ENCODE data around the gene THSD4. TPM values are rescaled to one million over a fixed set of nuclear protein-coding genes. Genes with fewer than 3 reads are reported as not detected.
A peak's percentile ranks its signal among the peaks of the same experiment; 100 is the strongest.

THSD4 gene
- polyA plus RNA-seq, 1 donor, result 30.2 TPM

GRCh38 chr15:71225851-71226250 lies 110.6 kb downstream of the THSD4 start:
- no peak for DNase-seq

- no peak for DNase-seq
Measured at GRCh38 chr15:71226536-71227455, 111.5 kb downstream of the THSD4 start.

GRCh38 chr15:71228403-71228802 lies 113.1 kb downstream of the THSD4 start:
- peak; percentile 52 for DNase-seq

- DNase-seq, result no peak
Measured at GRCh38 chr15:71230303-71230702, 115.0 kb downstream of the THSD4 start.

GRCh38 chr15:71231758-71232157 lies 116.5 kb downstream of the THSD4 start:
- peak; percentile 41 for DNase-seq

GRCh38 chr15:71232411-71232810 lies 117.1 kb downstream of the THSD4 start:
- no peak for DNase-seq

GRCh38 chr15:71237456-71238188 lies 122.4 kb downstream of the THSD4 start:
- DNase-seq, result no peak

GRCh38 chr15:71238926-71239325 lies 123.7 kb downstream of the THSD4 start:
- no peak for DNase-seq

- DNase-seq, result no peak
Measured at GRCh38 chr15:71239592-71240364, 124.5 kb downstream of the THSD4 start.

GRCh38 chr15:71242292-71242691 lies 127.0 kb downstream of the THSD4 start:
- DNase-seq, result no peak

GRCh38 chr15:71244250-71244649 lies 129.0 kb downstream of the THSD4 start:
- DNase-seq, result no peak

- DNase-seq, result no peak
Measured at GRCh38 chr15:71245588-71245987, 130.3 kb downstream of the THSD4 start.

- DNase-seq, result no peak
Measured at GRCh38 chr15:71248386-71248785, 133.1 kb downstream of the THSD4 start.

- DNase-seq, result no peak
Measured at GRCh38 chr15:71249986-71250385, 134.7 kb downstream of the THSD4 start.

GRCh38 chr15:71250936-71251583 lies 135.8 kb downstream of the THSD4 start:
- DNase-seq, result no peak

GRCh38 chr15:71251584-71252043 lies 136.3 kb downstream of the THSD4 start:
- no peak for DNase-seq

GRCh38 chr15:71252044-71252739 lies 136.9 kb downstream of the THSD4 start:
- DNase-seq, result no peak

GRCh38 chr15:71252740-71253047 lies 137.4 kb downstream of the THSD4 start:
- DNase-seq, result no peak

- no peak for DNase-seq
Measured at GRCh38 chr15:71254491-71254890, 139.2 kb downstream of the THSD4 start.

GRCh38 chr15:71256934-71257664 lies 141.8 kb downstream of the THSD4 start:
- no peak for DNase-seq

GRCh38 chr15:71259866-71260265 lies 144.6 kb downstream of the THSD4 start:
- DNase-seq, result no peak

Data from left kidney (tissue), 2 donors.